ENCODE measurements around the gene CDC42SE2.
"Not testable (repeated sequence)": the region's sequence is repeated elsewhere in the genome, so short reads cannot be mapped to it uniquely, and the experiment has no call there.

CDC42SE2 gene

DNA sequence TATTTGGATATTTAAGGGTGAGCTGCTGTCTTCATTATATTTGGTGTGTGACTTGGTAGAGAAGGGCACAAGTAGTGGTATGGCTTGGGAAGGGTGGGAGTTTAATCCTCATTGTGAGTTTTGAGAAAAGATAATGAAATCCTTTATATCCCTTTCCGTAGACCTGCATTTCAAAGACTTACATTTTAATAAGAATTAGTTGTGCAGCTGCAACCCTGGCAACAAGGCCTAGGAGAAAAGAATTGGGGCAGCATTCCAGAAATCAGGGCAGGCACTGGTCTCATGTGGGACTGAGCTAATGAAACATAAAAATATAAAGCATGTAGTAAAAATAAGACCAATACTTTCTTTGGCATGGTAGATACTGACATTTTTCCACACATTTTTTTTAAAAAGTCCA lies 60.5 kb downstream of the CDC42SE2 start:
- DNase-seq = no peak

DNA sequence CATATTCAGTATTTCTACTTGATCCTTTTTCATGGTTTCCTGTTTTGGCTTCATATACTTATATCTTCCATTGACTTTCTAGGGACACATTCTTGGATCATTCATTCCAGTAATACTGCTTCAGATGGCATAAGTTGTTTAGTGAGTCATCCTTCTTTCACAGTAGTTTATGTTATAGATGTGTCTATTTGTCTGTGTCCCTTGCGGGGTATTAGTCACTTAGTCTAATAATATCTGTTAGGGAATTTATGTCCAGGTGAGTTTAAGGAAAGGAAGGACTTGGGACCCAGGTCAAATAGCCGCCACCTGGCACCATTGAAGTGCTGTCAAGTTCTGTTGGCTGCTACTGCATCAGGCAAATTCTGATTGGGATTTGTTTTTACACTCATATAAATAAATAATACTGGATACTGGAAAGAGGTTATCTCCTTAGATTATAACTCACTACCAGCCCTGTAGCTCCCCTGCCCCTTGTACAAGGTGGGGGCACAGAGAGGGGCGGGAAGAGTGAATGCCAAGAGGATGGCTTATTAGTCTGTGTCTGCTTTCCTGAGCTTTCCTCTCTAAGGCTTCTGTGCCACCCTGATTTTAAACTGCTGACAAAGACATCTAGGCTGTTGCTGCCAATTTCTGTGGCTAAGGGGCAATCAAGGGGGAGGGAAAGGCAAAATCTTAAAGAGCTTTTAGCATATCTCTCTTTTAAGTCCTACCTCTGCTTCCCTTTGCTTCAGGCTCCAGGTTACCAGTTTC lies 64.9 kb downstream of the CDC42SE2 start:
- no peak for DNase-seq

- DNase-seq = no peak
These were observed 65.4 kb downstream of the CDC42SE2 start for GRCh38 chr5:131329286-131329560.

DNA sequence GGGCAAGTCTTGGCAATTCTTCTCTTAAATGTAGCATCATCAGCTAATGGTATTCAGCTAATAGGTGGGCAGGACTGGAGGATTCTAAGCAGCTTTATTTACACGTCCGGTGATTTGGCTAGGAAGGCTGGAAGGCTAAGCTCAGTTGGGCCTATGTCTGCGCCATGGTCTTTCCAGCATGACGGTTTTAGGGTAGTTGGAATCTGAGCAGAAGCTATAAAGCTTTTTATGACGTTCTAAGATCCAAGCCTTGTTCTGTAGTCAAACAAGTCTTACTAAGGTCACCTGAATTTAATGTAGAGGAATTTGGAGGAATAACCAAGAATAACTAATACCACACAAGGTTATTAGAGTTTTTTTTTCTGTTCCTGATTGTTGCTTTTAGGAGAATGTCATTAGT lies 66.2 kb downstream of the CDC42SE2 start:
- DNase-seq = no peak

- DNase-seq = not testable (repeated sequence)
These were observed 71.9 kb downstream of the CDC42SE2 start for GRCh38 chr5:131335756-131336155.

GRCh38 chr5:131336801-131337200 lies 72.9 kb downstream of the CDC42SE2 start:
- DNase-seq = not testable (repeated sequence)

- peak; percentile 30 for DNase-seq
These were observed 73.6 kb downstream of the CDC42SE2 start for GRCh38 chr5:131337240-131338050.

DNA sequence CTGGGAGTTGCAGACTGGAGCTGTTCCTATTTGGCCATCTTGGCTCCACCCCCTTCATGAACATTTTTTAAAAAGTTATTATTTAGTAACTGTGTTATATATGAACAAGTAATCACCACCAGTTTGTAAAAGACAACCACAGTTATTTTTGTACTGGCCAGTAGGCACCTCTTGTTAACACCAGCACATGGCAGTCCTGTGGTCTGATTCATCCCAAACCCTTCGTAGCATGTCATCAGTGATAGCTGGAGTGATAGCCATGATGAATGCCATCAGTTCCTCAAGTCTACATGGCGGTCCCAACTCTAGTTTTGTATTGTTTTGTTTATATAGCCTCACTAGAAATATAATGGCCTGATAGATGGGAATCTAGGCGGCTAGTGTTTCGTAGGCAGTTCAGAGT lies 74.2 kb downstream of the CDC42SE2 start:
- DNase-seq = no peak

DNA sequence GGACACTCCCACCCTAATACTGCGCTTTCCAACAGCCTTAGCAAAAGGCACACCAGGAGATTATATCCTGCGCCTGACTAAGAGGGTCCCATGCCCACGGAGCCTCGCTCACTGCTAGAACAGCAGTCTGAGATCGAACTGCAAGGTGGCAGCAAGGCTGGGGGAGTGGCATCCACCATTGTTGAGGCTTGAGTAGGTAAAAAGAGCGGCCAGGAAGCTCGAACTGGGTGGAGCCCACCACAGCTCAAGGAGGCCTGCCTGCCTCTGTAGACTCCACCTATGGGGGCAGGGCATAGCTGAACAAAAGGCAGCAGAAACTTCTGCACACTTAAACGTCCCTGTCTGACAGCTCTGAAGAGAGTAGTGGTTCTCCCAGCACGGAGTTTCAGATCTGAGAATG lies 80.4 kb downstream of the CDC42SE2 start:
- DNase-seq = not testable (repeated sequence)

- DNase-seq = not testable (repeated sequence)
These were observed 82.4 kb downstream of the CDC42SE2 start for GRCh38 chr5:131346204-131346603.

DNA sequence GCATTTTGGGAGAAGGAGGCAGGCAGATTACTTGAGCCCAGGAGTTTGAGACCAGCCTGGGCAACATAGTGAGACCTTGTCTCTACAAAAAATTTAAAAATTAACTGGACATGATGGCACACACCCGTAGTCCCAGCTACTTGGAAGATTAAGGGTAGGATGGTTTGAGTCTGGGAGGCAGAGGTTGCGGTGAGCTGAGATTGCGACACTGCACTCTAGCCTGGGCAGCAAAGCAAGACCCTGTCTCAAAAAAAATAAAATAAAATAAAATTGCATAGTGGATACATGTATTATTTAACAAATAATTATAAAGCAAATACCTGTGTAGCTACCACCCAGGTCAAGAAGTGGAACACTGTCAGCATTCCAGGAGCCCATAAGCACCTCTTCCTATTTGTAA lies 90.1 kb downstream of the CDC42SE2 start:
- no peak for DNase-seq

- no peak for DNase-seq
These were observed 92.2 kb downstream of the CDC42SE2 start for GRCh38 chr5:131355971-131356528.

DNA sequence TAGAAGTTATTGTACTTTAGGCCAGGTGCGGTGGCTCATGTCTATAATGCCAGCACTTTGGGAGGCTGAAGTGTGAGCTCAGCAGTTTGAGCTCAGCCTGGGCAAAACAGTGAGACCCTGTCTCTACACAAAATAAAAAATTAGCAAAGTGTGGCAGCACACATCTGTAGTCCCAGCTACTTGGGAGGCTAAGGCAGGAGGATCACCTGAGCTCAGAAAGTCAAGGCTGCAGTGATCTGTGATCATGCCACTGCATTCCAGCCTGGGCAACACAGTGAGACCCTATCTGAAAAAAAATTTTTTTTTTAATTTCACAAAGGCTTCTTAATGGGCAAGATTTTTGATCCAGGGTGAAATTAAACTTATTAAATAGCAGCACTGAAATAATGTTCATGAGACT lies 92.8 kb downstream of the CDC42SE2 start:
- no peak for DNase-seq

DNA sequence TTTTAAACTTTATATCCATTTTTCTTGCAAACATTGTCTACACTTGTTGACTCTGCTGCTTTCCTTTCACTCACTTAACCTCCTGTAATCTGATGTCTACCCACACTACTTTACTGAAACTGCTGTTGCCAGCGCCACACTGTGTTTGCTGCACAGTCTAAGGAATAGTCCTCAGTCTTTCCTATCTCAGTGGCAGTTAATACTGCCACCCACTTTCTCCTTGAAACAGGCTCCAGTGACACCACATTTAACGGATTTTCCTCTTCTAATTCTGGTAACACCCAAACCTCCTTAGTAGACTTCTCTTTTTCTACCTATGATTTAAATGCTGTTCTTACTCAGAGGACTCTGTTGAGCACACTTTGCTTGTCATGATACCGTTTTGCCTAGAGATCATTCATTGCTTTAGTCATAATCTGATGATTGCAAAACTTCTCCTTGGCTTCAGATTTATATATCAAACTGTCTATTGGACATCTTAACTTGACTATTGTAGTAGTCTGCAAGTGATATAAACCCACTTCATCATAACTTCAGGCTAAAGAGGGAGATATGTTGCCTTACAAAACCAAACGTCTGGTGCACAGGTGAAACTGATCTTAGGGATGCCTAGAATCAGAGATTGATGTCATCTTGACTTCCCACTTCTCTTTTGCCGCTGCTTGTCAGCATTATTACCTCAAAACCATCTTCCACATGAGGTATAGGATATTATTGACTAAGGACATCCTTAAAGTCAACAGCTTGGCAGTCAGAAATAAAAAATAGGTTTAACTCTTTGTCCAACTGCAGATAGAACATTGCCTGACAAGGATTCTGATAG lies 94.1 kb downstream of the CDC42SE2 start:
- DNase-seq = no peak

DNA sequence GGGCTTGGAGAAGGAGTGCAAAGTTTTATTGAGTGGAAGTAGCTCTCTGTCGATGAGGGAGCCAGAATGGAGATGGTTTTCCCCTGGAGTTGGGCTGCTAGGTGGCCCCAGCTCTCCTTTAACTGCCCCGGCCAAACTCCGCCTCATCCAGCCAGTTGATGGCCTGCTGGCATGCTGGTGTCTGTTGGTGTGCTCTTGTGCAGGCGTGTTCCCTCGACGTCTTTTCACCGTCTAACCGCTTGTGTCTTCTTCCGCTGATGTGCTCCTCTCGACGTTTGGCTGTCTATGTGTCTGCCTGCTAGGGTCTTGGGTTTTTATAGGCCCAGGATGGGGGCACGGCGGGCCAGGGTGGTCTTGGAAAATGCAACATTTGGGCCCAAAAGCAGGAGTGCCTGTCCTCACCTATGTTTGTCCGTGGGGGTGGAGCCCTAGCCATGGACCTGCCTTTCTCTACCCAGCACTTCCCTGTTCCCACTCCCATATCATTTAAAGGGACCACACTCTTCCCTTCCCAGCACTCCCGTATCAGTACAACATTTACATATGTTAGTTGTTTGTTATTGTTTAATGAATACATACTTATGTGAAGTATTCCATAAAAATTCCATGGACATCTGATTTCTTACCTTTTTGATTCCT lies 97.9 kb downstream of the CDC42SE2 start:
- DNase-seq = no peak

DNA sequence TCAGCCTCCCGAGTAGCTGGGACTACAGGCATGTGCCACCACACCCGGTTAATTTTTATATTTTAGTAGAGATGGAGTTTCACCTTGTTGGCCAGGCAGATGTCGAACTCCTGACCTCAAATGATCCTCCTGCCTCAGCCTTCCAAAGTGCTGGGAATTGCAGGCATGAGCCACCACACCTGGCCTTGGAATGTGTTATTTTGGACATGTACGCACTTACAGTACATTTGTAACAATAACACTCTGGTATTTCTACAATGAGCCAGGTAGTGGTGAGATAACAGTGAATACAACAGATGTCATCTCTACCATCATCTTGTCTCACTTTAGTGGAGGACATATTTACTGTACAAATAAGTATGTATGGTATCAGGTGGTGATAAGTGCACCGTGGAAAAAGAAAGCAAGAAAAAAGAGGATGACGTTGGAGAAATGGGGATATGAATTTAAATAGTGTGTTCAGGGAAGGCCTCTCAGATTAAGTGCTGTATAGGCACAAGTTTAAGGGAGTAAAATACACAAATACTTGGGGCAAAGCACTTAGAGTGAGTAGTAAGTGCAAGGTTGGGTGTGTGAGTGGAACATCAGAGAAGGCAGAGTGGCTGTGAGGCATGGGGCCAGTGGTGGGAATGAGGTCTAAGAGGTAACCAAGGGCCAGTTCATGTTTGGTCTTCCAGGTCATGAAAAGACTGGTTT lies 100.1 kb downstream of the CDC42SE2 start:
- no peak for DNase-seq

GRCh38 chr5:131364507-131365050 lies 100.7 kb downstream of the CDC42SE2 start:
- no peak for DNase-seq

DNA sequence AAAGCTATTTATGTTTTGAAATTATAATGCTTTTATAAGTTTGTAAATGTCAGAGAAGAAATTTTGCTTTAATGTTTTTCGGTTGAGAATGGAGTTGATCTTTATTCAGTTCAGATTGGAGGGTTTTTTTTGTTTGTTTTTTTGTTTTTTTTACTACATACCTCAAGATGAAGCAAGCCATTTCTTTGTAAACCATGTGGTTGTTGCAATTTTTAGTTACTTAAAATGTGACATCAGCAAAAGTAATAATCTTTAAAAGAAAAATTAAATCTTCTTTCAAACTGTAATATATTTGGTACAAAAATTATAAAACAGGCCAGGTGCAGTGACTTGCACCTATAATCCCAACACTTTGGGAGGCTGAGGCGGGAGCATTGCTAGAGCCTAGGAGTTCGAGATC lies 102.6 kb downstream of the CDC42SE2 start:
- no peak for DNase-seq

DNA sequence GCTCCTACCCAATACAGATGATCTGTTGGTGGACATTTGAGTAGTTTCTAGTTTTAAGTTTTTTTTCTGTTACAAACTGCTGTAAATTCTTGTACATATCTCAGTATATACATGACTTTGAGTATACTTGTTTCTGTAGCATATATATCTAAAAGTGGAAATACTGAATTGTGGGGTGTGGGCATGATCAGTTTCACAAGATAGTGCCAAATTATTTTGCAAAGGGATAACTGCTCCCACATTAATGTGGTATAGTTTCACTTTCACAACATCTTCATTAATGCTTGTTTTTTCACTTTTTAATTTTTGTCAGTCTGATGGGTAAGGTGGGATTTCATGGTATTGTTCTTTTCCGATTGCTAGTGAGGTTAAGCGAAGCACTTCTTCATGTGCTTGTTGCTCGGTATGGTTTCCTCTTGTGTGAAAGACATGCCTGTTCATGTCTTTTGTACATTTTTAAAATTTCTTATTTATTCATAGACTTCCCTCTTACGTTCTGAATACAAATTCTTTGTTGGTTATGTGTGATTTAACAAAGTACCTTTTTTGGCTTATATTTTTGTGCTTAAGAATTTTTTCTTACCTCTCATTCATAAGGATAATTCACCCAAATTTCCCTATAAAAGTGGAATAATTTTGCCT lies 103.5 kb downstream of the CDC42SE2 start:
- DNase-seq = no peak

GRCh38 chr5:131368866-131369265 lies 105.0 kb downstream of the CDC42SE2 start:
- DNase-seq = no peak

GRCh38 chr5:131369558-131369957 lies 105.7 kb downstream of the CDC42SE2 start:
- no peak for DNase-seq
